HepG2 (cell line): ENCODE data around the gene HDAC3. TPM values are rescaled to one million over a fixed set of nuclear protein-coding genes. Genes with fewer than 3 reads are reported as not detected.

Experiments used
- ARID5B ChIP-seq: IDR thresholded peaks from 2 replicates; pipeline ENCODE4 v1.4.0; 2020; ENCODE audit warnings: mild to moderate bottlenecking, missing genetic modification reagents
- FOXO1 ChIP-seq: sonication (generic); formaldehyde crosslinking; IDR thresholded peaks from 2 replicates; pipeline ENCODE4 v1.4.0; 2020; ENCODE audit warnings: missing genetic modification reagents
- HOXA9 ChIP-seq: sonication (generic); formaldehyde crosslinking; IDR thresholded peaks from 2 replicates; pipeline ENCODE4 v1.8.1; 2022; ENCODE audit warnings: missing genetic modification reagents, mild to moderate bottlenecking, moderate library complexity, borderline replicate concordance
- MED1 ChIP-seq: sonication (generic); formaldehyde crosslinking; IDR thresholded peaks from 2 replicates; pipeline ENCODE4 v1.4.0; 2020; ENCODE audit warnings: missing genetic modification reagents
- NR0B2 ChIP-seq: sonication (generic); formaldehyde crosslinking; IDR thresholded peaks from 2 replicates; pipeline ENCODE4 v1.4.0; 2020; ENCODE audit warnings: mild to moderate bottlenecking, missing genetic modification reagents
- POGK ChIP-seq: sonication (generic); formaldehyde crosslinking; conservative IDR thresholded peaks from 2 replicates; pipeline ENCODE4 v1.8.0; 2022; ENCODE audit warnings: mild to moderate bottlenecking, moderate library complexity, missing genetic modification reagents
- PRDM15 ChIP-seq: sonication (generic); formaldehyde crosslinking; IDR thresholded peaks from 2 replicates; pipeline ENCODE4 v1.4.0; 2020; ENCODE audit warnings: missing genetic modification reagents
- RAD21 ChIP-seq: fragments of 450-650 bp; formaldehyde crosslinking; IDR thresholded peaks from 2 replicates; pipeline ENCODE4 v1.5.0; 2020; ENCODE audit warnings: mild to moderate bottlenecking
- ZBTB34 ChIP-seq: sonication (generic); formaldehyde crosslinking; IDR thresholded peaks from 2 replicates; pipeline ENCODE4 v1.8.0; 2022; ENCODE audit warnings: mild to moderate bottlenecking, missing genetic modification reagents
- ZFP82 ChIP-seq: sonication (generic); formaldehyde crosslinking; IDR thresholded peaks from 2 replicates; pipeline ENCODE4 v1.5.1; 2020; ENCODE audit warnings: mild to moderate bottlenecking, missing genetic modification reagents, borderline replicate concordance
- ZFY ChIP-seq: sonication (generic); formaldehyde crosslinking; IDR thresholded peaks from 2 replicates; pipeline ENCODE4 v1.4.0; 2020; ENCODE audit warnings: missing genetic modification reagents
- ZNF225 ChIP-seq: sonication (generic); formaldehyde crosslinking; IDR thresholded peaks from 2 replicates; pipeline ENCODE4 v1.4.0; 2020; ENCODE audit warnings: mild to moderate bottlenecking, missing genetic modification reagents
- ZNF317 ChIP-seq: sonication (generic); formaldehyde crosslinking; IDR thresholded peaks from 2 replicates; pipeline ENCODE4 v1.5.0; 2020; ENCODE audit warnings: mild to moderate bottlenecking, missing genetic modification reagents
- ZNF34 ChIP-seq: sonication (generic); formaldehyde crosslinking; IDR thresholded peaks from 2 replicates; pipeline ENCODE4 v1.4.0; 2020; ENCODE audit warnings: mild to moderate bottlenecking, missing genetic modification reagents, borderline replicate concordance
- ZNF446 ChIP-seq: sonication (generic); formaldehyde crosslinking; IDR thresholded peaks from 2 replicates; pipeline ENCODE4 v1.5.0; 2020; ENCODE audit warnings: mild to moderate bottlenecking, missing genetic modification reagents
- ZNF496 ChIP-seq: sonication (generic); formaldehyde crosslinking; IDR thresholded peaks from 2 replicates; pipeline ENCODE4 v1.8.1; 2023; ENCODE audit warnings: mild to moderate bottlenecking, moderate library complexity, missing genetic modification reagents; ENCODE audit not compliant: insufficient replicate concordance
- ZNF569 ChIP-seq: sonication (generic); formaldehyde crosslinking; IDR thresholded peaks from 2 replicates; pipeline ENCODE4 v1.5.0; 2020; ENCODE audit warnings: mild to moderate bottlenecking, missing genetic modification reagents, moderate library complexity, borderline replicate concordance
- ZNF879 ChIP-seq: sonication (generic); formaldehyde crosslinking; IDR thresholded peaks from 2 replicates; pipeline ENCODE4 v1.8.1; 2023; ENCODE audit warnings: missing genetic modification reagents
- polyA plus RNA-seq, 8 experiments: library from polyadenylated mRNA; depleted of rRNA in 3 of 8; stranded (reverse) in 7 of 8; unstranded in 1 of 8; fragments of >200 nt; fragmentation: Illumina TruSeq in 4 of 8; extraction: Trizol in 4 of 8; gene quantifications; 2 replicates each; pipeline versions ENCODE4 v1.2.1 to v1.2.3, GENCODE V29; 2011 to 2016; ENCODE audit warnings: low read depth in 4 of 8, missing spikeins in 1 of 8, mixed read lengths in 1 of 8; ENCODE audit not compliant: insufficient read depth in 1 of 8
- total RNA-seq, 5 experiments: library from RNA; depleted of rRNA; stranded (reverse); fragments of >200 nt; fragmentation: Illumina TruSeq; extraction: Trizol; gene quantifications; 2 replicates each; pipeline ENCODE4 v1.2.3, GENCODE V29; 2016; ENCODE audit warnings: low read depth in 1 of 5

The HDAC3 gene
- total and polyA plus RNA-seq, 2 of the 13 experiments (the other 11 are each of a cell fraction or from before 2014, with no cell fraction given), result 84.0 to 94.1 TPM

- TF ChIP-seq PRDM15 (CRISPR knock-in tag), result no peak
- TF ChIP-seq ZNF34 (CRISPR knock-in tag), result no peak
- TF ChIP-seq ZNF879 (CRISPR knock-in tag), result 0 out of 2 replicates have a peak, but pooled peaks have one; percentile 26
- no peak for TF ChIP-seq ARID5B (CRISPR knock-in tag)
- no peak for TF ChIP-seq ZNF446
- TF ChIP-seq NR0B2 (CRISPR knock-in tag), result 0 out of 2 replicates have a peak, but pooled peaks have one; percentile 28
- TF ChIP-seq ZBTB34 (CRISPR knock-in tag), result no peak
- peak; percentile 37; the same call in 1 of the 2 replicates for TF ChIP-seq RAD21 (CRISPR knock-in tag)
- peak; percentile 48; the same call in 1 of the 2 replicates for TF ChIP-seq ZFP82 (CRISPR knock-in tag)
- TF ChIP-seq ZNF317 (CRISPR knock-in tag), result peak; percentile 47; the same call in 1 of the 2 replicates
- peak; percentile 43 for TF ChIP-seq ZFY (CRISPR knock-in tag)
- TF ChIP-seq HOXA9 (CRISPR knock-in tag), result no peak
- no peak for TF ChIP-seq ZNF569 (CRISPR knock-in tag)
- TF ChIP-seq ZNF496 (CRISPR knock-in tag), result no peak
- no peak; the same call in 1 of the 2 replicates for TF ChIP-seq ZNF225 (CRISPR knock-in tag)
- peak; percentile 83; the same call in 1 of the 2 replicates for TF ChIP-seq POGK
- TF ChIP-seq FOXO1 (CRISPR knock-in tag), result no peak
- no peak for TF ChIP-seq MED1 (CRISPR knock-in tag)
These were observed 1.2 kb upstream of the HDAC3 start (continued) for GRCh38 chr5:141637767-141638419.
